Hematopoietic multipotent progenitor cell treated with erythropoietin and hydrocortisone succinate and interleukin-3 and kit ligand, for 6 days (in vitro differentiated cells): ENCODE data around the gene TRIM26.

Experiments
- DNase-seq: peaks from one replicate; pipeline ENCODE4 v3.0.0-alpha.2; 2015

TRIM26 gene

DNA sequence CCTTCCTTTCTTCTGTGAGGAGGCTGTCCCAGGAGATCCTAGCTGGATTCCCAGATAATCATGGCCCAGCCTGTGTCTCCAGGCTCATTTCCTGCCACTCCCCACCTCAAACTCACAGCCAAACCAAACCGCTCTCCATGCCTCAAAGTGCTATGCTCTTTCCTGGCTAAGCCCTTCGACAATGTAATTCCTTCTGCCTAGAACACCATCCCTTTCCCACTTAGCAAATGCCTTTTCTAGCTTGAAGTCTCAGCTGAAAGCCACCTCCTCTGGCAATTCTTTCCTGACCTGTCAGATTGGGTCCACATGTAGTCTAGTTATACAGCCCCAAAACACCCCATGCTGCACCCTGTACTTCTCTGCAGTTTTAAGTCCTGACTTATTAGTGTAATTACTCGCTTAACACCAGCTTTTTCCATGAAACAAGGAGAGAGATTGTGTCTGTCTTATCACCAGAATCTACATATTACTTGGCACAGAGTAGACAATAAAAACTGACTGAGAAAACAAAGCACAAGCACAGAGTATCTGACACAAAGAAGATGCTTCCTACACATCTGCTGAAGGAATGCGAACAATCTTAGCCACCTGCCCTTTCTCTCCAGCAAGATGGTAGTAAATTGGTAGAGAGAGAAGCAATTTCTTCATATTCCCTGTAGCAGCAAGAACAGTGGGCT is 5.4 kb downstream of the TRIM26 start:
- no peak for DNase-seq

DNA sequence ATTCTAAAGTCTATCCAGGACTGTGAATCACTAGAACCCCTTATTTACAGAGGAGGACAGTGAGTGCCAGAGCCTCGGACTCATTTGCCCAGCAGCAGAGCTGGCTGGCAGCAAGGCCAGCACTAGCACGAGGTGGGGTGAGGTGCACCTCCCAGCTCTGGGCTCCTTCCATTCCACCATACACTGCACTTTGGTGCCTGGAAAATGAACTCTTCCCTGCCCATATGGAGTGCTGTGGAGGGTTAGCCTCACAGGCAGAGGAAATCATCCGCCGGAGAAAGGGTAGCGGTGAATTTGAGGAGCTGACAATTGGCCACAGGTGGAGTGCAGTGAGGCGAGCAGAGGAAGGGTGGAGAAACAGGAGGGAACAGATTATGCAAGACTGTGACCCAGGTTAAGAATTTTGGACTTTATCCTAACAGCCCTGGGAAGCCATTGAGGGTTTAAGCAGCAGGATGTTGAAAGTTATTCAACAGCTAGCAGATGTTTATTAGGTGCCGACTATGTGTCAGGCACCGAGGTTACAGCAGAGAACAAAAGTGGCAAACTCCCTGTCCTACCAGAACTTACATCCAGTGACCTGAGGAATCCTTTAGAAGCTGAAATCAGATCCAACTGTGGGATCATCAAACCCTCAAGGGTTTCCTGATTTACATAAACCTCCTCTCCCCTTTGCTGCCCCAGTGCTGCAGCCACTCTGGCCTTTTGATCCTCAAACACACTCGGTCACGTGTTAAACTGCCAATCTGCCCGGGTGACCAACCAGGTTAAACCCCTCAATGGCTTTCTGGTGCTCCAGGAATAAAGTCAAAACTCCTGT is 6.2 kb downstream of the TRIM26 start:
- DNase-seq, result no peak

DNA sequence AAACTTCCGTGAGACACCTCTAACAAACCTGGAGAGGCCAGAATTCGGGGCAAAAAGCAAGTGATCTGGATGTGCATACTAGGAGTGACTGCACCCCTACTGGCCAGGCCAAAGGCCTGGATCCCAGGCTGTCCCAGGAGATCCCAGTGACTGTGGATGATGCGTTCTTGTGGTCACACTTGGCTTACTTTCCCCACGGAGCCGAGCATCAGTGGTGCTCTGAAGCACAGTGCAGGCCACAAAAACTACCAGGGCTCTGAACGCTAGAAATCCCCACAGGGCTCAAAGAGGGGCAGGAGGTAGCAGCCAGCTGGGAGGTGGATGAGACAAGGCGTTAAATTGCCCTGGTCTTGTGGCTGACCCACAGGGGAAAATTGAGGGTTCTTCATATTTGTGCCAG is 7.1 kb downstream of the TRIM26 start:
- no peak for DNase-seq

DNA sequence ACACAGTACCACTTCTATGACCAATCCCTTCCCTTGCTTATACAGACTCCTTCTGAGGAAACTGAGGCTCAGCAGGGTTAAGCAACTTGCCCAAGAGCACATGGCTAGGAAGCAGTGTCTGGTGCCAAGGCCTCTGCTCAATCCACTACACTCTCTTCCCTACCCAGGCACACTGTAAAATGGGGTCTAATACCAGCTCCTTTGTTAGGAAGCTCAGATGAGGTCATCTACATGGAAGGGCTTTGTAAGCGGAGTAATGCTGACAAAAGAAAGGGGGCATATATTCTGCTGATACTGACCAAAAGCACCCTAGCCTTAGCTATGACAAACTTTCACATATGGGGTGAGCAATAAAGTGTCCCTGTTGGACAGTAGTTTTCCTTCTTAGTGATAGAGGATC is 9.1 kb downstream of the TRIM26 start:
- no peak for DNase-seq

DNA sequence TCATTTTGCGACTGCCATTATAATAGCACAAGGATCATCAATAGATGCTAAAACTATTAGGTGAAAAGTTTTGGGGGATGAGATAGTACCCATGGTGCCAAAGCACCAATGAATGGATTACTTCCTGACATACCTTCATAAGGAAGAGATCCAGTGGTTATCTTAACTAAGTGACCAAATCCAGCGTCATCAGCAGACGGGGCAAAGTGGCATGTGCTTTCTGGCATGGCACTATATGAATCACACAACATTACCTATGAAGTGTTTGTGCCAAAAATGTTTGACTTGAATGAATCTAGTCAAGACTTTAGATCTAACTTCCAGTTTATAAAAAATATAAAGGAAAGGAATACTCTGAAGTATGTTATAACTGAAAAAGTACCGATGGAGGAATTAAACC is 10.8 kb downstream of the TRIM26 start:
- no peak for DNase-seq

DNA sequence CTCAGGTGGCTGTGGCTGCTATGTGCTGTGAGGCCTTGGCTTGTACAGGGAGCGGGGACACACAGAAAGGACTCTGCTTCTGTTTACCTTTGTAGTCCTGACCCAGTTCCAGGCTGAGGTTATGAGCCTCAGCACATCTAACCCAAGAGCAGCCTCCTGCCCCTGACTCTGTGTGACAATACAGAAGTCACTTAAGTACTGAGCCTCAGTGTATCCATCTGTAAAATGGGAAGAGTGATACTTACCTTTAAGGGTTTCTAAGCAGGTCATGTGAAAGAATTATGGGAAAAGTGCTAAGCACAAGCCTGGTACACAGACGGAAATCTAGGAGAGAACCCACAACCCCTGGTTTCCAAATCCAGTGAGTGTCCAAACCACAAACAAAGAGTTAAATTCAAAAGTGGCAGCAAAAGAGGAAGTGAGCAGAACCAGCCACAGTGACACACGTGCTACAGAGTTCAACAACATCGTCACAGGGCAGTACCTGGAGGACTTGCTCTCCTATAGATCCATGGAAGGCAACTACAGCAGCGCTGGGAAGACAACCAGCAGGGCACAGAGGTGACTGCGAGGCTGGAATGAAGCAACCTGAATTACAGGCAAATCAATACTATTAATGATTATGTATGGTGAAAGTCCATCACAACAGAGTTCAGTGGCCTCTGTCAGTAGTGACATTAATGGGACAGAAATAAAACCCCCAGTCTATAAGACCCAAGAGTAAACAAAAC is 12.5 kb downstream of the TRIM26 start:
- peak; percentile 67 for DNase-seq

DNA sequence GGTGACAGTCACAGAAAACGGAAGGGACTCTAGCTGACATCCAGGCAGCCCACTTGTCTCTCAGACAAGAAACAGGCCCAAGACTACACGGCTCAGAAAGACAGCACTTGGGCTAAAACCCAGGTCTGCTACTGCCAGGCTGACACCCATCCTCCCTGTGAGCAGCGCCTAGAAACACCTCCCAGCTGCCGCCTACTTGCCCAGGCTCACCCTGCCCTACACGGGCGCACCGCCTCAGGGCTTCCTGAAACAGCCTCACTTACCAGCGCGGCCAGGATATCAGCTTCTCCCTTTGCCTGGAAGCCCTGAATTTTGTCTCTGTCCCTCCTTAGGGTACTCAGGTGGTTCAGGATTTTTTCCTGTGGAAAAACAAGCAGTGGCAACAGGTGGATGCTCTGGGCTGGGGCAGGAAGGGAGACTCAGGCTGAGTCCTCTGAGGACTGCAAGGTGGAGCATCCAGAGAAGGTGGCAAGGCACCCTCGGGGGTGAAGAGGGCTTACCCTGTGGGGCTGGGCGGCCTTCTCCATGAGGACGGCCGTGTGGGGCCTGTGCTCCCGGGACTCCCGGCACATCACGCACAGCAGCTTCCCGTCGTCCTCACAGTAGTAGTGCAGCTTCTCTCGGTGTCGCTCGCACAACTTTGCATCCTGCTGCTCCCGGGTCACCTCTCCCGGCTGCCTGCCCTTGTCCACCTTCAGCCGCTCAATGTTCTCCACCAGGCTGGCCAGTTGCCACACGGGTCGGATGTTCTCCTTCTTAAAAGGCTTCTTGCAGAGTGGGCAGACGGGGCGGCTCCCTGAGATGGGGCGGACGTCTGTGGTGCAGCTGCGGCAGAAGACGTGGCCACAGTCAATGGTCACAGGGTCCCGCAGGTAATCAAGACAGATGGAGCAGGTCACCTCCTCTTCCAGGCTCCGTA is 14.8 kb downstream of the TRIM26 start:
- DNase-seq, result no peak

DNA sequence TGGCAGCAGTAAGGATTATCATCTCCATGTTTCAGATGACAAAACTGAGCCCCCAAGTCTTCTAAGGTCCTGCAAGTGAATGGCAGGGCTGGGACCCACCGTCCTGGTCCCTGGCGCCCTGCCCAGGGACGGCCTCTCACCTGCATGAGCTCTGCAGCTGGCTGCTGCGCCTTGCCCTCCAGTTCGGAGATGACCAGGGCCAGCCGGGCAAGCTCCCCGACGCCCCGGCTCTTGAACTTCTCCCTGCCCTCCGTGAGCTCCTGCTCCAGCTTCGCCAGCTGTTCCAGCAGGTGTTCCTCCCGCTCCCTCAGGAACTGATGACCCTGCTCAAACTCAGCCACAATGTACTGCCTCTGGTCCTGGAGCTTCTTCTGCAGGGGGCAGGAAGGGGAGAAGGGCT is 16.8 kb downstream of the TRIM26 start:
- no peak for DNase-seq

DNA sequence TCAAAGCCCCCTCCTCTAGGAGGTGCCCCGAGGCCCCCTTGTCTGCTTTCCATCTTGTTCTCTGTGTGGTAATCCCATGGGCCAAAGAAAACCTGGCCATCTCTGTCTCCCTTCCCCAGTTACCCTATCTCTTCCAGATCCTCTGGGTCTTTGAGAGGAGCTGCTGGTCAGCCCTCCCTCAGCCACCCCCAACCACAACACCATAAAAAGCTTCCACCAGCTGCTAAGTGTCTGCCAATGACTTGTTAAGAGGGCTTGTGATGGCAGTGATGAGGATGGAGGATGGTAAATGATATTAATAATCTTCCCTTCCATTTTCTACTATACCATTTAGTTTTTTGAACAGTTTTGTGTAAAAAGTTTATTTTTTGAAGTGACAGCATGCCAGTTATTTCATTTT is 17.3 kb downstream of the TRIM26 start:
- DNase-seq, result no peak

DNA sequence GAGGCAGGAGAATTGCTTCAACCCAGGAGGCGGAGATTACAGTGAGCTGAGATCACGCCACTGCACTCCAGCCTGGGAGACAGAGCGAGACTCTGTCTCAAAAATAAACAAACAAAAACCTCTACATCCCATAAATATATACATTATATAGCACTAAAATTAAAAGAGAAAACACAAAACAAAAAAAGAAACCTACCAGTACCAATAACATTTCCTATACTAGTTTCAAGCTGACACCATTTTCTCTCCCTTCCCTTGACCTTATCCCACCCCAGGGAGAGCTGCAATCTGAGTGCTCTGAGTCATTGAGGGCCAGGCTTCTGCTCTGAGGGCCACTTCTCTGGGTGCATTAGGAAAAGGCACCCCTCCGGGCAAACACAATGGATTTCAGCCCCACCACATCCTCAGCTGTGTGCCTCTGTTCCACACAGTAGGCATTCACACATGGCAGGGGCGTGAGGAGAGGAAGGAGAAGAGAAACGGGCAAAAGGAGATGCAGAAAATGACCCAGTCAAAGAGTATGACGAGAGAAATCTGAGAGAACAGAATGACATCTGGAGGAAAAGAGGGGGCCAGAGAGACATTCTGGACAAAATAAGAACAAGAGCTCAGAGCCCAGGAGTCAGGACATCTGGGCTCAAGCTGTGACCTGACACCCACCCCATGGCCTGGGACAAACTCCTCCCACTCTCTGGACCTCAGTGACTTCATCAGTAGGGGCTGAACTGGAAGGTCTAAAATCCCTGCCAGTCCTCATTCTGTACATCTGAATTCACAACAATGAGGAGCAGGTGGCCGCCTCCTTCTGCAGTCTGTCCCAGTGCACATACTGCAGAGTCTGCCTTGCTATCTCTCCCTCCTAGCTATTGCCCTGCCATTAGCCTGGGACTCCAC is 18.2 kb downstream of the TRIM26 start:
- DNase-seq, result no peak

DNA sequence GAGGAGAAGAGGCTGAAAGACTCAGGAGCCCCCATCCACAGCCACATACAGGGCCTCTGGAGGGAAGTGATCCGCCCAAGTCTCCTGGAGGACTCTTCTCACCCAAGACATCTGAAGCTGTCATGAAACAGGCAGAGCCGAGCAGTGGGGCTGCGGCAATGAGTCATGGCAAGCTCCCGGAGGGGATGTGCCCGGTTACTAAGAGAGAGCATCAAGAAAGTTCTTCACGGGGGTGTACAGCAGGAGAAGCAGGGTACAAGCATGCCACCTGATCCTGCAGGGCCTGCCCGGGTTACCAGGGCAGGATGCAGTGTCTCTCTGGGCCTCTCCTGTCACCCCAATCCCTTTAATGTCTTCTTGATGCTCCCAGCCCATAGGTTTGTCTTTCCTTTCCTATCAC is 21.1 kb downstream of the TRIM26 start:
- DNase-seq, result no peak

DNA sequence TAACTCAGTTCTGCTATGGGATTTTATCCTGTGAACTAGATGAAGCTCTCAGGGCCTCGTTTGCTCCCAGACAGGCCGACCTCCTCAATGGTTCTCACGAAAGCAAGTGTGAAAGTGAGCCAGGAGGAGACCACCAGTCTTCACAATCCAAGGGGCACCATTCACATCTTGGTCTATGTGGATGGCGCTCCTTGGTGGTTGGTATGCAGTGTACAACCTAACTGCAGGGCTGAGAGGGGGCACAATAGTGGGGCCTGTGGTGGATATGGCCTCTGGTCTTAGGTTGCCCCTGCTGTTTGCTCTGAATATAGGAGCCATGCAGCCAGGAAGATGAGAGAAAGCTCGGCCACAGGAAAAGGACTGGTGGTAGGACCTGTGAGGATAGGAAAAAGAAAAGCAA is 24.7 kb downstream of the TRIM26 start:
- DNase-seq, result no peak

DNA sequence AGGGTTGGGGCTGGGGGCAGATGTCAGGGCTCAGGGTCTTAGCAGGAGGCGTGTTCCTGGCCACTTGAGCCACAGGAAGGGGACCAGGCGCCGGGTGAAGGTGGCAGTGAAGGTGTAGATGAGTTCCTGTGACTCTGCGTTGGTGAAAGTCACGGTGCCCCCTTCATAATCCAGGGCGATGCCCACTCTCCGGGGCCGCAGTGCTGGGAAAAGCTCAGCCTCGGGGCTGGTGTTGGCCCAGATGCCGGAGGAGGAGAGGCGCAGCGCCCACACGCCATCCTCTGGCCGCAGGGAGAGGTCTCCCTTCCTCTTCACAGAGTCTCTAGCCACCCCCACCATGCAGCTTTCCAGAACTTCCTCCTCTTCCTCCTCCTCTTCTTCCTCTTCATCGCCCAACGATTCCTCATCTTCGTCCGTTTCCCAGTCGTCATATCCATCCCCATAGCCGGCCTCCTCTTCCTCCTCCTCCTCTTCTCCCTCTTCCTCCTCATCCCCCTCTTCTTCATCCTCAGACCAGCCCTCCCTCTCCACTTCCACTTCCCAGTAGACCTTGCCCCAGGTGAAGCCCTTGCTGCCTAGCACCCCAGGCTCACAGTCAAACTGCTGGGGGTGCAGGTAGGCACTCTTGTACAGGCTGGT is 27.2 kb downstream of the TRIM26 start:
- DNase-seq, result no peak

DNA sequence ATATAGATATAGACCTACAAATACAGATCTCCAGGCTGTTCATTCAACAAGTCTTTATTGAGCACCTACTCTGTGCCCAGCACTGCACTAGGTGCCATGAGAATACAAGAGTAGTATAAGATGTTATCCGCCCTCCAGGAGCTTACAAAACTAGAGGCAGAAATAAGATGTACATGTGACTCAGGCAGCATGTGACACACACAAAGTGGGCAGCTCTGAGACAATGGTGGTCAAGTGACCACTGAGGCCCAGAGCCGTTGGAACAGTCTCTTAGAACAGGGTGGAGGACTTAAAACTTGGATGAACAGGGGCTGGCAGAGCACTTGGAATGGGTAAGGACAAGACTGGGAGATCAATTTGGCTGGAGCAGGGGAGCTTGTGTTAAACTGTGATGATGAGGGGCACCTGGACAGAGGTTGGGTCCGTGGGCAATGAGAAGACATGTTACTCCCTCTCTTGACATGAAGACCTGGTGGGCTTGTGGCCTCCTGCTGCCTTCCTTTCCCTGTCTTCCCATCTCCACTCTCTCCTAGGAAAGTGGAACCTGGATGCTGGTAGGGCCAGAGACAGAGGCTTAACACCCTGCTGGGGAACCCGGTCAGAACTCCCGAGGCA is 28.7 kb downstream of the TRIM26 start:
- DNase-seq, result no peak

DNA sequence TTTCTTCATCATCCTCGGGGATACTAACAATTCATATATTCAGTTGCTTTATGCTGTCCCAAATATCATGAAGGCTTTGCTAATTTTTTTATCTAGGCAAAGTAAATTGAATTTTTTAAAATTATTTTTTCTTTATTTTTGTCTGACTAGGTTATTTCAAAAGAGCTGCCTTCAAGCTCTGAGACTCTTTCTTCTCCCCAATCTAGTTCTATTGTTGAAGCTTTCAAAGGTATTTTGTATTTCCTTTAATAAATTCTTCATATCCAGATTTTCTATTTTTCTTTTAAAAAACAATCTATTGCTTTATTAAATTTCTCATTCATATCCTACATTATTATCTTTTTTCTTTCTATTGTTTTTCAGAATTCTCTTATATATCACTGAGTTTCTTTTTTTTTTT is 33.1 kb downstream of the TRIM26 start:
- no peak for DNase-seq

DNA sequence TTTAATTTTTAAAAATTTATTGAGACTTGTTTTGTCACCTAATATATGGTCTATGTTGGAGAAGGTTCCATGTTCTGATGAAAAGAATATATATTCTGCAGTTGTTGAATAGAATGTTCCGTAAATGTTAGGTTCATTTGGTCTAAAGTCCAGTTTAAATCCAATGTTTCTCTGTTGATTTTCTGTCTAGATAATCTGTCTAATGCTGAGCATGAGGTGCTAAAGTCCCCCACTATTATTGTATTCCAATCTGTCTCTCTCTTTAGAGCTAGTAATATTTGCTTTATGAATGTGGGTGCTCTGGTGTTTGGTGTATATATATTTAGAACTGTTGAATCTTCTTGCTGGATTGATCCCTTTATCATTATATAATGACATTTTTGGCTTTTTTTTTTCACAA is 34.4 kb downstream of the TRIM26 start:
- DNase-seq, result no peak

DNA sequence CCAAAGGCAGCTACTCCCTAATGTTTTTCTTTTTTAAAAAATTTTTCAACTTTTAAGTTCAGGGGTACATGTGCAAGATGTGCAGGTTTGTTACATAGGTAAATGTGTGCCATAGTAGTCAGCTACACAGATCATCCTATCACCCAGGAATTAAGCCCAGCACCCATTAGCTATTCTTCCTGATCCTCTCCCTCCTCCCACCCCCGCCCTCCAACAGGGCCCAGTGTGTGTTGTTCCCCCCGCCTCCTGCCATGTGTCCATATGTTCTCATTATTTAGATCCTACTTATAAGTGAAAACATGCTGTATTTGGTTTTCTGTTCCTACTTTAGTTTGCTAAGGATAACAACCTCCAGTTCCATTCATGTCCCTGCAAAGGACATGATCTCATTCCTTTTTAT is 37.4 kb downstream of the TRIM26 start:
- no peak for DNase-seq

DNA sequence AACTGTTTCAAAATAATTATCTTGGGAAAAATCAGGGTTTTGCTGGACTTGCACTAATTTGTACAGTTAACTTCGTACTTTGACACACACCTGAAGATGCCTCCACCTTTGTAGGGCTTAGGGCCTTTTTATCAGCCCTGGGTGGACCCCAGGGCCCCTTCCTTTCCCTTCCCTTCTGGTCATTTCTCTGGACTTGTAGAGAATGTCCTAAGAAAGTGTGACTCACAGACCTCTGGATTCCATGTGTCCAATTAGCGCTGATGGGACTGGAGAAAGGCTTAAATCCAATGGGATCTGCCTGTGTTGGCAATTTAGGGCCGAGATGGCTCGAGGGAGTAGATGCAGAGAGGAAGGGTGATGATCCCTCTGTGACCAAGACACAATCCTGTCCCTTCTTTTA is 40.5 kb downstream of the TRIM26 start:
- no peak for DNase-seq

DNA sequence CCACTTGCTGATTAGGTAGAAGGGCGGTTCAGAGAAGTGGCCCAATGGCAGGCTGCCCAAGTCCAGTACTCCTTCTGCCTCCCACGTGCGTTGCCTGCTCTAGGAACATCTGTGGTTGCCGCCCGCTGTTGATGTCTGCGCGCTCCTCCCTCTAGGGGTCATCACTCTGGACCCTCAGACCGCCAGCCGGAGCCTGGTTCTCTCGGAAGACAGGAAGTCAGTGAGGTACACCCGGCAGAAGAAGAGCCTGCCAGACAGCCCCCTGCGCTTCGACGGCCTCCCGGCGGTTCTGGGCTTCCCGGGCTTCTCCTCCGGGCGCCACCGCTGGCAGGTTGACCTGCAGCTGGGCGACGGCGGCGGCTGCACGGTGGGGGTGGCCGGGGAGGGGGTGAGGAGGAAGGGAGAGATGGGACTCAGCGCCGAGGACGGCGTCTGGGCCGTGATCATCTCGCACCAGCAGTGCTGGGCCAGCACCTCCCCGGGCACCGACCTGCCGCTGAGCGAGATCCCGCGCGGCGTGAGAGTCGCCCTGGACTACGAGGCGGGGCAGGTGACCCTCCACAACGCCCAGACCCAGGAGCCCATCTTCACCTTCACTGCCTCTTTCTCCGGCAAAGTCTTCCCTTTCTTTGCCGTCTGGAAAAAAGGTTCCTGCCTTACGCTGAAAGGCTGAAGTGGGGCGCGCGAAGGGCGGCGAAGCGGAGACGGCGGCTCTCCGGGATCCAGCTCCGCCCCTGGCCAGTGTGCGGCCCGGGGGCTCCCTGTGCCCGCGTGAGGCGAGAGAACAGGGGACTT is 41.3 kb downstream of the TRIM26 start:
- DNase-seq, result peak; percentile 60
